ENCODE results near the gene RNF157. TPM values are rescaled to one million over a fixed set of nuclear protein-coding genes. Genes with fewer than 3 reads are reported as not detected.

Gene RNF157
- total RNA-seq, 4 donors from 2014 or later = 8.1 to 67.1 (median 23.9) TPM

- TF ChIP-seq, protein P1, sequence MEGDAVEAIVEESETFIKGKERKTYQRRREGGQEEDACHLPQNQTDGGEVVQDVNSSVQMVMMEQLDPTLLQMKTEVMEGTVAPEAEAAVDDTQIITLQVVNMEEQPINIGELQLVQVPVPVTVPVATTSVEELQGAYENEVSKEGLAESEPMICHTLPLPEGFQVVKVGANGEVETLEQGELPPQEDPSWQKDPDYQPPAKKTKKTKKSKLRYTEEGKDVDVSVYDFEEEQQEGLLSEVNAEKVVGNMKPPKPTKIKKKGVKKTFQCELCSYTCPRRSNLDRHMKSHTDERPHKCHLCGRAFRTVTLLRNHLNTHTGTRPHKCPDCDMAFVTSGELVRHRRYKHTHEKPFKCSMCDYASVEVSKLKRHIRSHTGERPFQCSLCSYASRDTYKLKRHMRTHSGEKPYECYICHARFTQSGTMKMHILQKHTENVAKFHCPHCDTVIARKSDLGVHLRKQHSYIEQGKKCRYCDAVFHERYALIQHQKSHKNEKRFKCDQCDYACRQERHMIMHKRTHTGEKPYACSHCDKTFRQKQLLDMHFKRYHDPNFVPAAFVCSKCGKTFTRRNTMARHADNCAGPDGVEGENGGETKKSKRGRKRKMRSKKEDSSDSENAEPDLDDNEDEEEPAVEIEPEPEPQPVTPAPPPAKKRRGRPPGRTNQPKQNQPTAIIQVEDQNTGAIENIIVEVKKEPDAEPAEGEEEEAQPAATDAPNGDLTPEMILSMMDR (IDR thresholded peaks at IDR 0.05; ENCODE audit: low read depth) = no peak
Observed at GRCh38 chr17:76119409-76120371, 120.6 kb downstream of the RNF157 start.

DNA sequence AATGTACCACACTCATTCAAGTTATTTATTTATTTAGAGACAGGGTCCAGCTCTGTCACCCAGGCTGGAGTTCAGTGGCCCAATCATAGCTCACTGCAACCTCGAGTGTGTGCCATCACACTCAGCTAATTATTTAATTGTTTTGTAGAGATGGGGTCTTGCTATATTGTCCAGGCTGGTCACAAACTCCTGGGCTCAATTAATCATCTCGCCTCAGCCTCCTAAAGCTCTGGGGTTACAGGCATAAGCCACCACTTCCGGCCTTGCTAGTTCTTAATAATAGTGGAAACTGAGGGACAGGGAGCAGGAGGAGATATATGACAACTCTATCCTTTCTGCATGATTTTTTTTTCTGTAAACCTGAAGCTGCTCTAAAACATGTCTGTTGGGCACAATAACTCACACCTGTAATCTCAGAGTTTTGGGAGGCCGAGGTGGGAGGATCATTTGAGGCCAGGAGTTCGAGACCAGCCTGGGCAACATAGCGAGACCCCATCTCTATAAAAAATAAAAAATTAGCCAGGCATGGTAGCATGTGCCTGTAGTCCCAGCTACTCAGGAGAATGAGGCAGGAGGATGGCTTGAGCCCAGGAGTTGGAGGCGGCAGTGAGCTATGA is 125.0 kb downstream of the RNF157 start:
- TF ChIP-seq, protein P1 (IDR thresholded peaks at IDR 0.05; ENCODE audit: low read depth) = no peak

DNA sequence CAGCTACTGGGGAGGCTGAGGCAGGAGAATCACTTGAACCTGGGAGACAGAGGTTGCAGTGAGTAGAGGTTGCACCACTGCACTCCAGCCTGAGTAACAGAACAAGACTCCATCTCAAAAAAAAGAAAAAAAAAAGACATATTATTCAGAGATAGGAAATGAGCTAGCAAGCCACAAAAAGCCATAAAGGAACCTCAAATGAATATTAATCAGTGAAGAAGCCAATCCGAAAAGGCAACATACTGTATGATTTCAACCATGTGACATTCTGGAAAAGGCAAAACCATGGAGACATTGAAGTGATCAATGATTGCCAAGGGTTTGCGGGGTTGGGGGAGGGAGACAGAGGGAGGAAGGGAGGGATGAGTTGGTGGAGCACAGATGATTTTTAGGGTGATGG is 128.3 kb downstream of the RNF157 start:
- TF ChIP-seq, protein P1 (IDR thresholded peaks at IDR 0.05; ENCODE audit: low read depth) = no peak

DNA sequence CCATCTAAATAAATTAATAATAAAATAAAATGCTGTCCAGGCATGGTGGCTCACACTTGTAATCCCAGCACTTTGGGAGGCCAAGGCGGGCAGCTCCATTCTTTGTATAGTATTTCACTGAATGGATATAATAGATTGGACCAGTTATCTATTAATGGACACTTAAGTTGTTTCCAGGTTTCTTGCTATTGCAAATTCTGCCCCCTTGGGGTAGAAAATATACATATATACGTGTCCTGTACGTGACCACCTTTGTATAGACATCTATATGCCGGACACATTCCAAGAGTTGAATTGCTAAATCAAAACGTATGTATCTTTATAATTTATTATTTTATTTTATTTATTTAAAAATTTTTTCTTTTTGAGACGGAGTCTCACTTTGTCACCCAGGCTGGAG is 132.8 kb downstream of the RNF157 start:
- TF ChIP-seq, protein P1 (IDR thresholded peaks at IDR 0.05; ENCODE audit: low read depth) = no peak

GRCh38 chr17:76106703-76107102 is 133.6 kb downstream of the RNF157 start:
- TF ChIP-seq, protein P1 (IDR thresholded peaks at IDR 0.05; ENCODE audit: low read depth) = no peak

- TF ChIP-seq, protein P1 (IDR thresholded peaks at IDR 0.05; ENCODE audit: low read depth) = no peak
Observed at GRCh38 chr17:76104896-76105231, 135.4 kb downstream of the RNF157 start.

DNA sequence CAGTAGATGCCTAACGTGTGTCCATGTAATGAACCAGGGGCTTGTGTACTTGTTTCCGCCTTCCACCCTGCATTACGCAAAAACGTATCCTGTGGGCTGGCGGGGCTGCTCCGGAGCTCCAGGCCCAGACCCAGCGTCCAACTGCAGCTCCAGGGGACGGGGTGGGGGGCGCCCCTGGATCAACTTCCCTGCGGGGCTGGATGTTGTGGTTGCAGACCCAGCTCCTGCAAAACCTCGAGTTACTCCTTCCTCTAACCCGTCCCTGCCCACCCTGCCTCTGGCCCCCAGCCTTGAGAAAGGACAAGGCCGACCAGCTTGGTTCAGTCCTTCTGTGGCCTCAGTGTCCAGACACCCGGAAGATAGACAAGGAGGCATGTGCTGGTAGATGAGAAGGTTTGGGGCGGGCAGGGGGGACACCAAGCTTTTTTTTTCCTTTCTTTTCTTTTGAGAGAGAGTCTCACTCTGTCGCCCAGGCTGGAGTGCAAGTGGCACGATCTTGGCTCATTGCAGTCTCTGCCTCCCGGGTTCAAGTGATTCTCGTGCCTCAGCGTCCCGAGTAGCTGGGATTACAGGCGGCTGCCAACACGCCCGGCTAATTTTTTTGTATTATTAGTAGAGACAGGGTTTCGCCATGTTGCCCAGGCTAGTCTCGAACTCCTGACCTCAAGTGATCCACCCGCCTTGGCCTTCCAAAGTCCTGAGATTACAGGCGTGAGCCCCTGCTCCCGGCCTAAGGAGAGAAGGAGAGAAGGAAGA is 136.0 kb downstream of the RNF157 start:
- TF ChIP-seq, protein P1 (IDR thresholded peaks at IDR 0.05; ENCODE audit: low read depth) = no peak
